GM12873 (cell line): ENCODE data around the gene XPO5.

Experiments used
- TF ChIP-seq, protein P1 (sequence below): IDR thresholded peaks from 2 replicates; pipeline ENCODE4 v1.5.1; 2012; ENCODE audit warnings: low read depth, mild to moderate bottlenecking, moderate library complexity, low read length, control low read depth; ENCODE audit not compliant: insufficient read depth; ENCODE audit errors: missing control alignments

Gene XPO5

GRCh38 chr6:43621078-43621835 is 45.4 kb upstream of the XPO5 start:
- TF ChIP-seq, protein P1, sequence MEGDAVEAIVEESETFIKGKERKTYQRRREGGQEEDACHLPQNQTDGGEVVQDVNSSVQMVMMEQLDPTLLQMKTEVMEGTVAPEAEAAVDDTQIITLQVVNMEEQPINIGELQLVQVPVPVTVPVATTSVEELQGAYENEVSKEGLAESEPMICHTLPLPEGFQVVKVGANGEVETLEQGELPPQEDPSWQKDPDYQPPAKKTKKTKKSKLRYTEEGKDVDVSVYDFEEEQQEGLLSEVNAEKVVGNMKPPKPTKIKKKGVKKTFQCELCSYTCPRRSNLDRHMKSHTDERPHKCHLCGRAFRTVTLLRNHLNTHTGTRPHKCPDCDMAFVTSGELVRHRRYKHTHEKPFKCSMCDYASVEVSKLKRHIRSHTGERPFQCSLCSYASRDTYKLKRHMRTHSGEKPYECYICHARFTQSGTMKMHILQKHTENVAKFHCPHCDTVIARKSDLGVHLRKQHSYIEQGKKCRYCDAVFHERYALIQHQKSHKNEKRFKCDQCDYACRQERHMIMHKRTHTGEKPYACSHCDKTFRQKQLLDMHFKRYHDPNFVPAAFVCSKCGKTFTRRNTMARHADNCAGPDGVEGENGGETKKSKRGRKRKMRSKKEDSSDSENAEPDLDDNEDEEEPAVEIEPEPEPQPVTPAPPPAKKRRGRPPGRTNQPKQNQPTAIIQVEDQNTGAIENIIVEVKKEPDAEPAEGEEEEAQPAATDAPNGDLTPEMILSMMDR: no peak

- TF ChIP-seq, protein P1: no peak
Observed at GRCh38 chr6:43616725-43617472, 41.1 kb upstream of the XPO5 start.

DNA sequence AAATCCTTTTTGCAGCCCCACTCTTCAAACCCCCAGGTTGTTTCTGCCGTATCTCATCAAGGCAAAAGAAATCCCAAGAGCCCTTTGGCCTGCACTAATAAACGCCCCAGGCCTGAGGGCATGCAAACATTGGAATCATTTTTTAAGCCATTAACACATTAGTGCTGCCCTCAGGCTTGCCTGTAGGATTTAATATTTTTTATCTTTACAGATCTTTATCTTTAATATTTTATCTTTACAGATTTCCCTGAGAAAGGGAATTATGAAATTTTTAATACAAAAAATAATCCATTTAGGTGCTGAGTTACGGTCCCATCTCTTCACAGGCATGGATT is 38.5 kb upstream of the XPO5 start:
- TF ChIP-seq, protein P1: no peak

GRCh38 chr6:43613721-43614395 is 38.0 kb upstream of the XPO5 start:
- TF ChIP-seq, protein P1: no peak

DNA sequence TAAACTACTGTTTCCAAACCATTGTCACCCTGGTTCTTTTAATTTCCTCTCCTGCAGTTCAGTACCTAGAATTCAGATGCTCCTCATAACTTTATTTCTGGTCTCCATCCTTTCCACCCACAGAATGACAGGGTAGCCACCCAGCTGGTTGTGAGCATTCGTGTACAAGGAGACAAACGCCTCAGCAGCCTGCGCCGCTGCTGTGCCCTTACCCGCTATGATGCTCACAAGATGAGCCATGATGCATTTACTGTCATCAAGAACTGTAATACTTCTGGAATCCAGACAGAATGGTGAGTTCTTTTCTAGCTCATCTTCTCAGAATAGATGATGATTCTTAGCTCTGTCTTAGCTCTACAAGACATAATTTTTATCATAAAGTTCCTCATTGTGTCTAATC is 34.6 kb upstream of the XPO5 start:
- TF ChIP-seq, protein P1: no peak

GRCh38 chr6:43609402-43609801 is 33.6 kb upstream of the XPO5 start:
- TF ChIP-seq, protein P1: no peak

- TF ChIP-seq, protein P1: no peak
Observed at GRCh38 chr6:43608807-43609206, 33.0 kb upstream of the XPO5 start.
